HFFc6 (cell line): ENCODE results near the gene PYCR2. TPM values are rescaled to one million over a fixed set of nuclear protein-coding genes. Genes with fewer than 3 reads are reported as not detected.
"Not testable (repeated sequence)": the region's sequence is repeated elsewhere in the genome, so short reads cannot be mapped to it uniquely, and the experiment has no call there.

Experiments
- DNase-seq: peaks from one replicate; pipeline ENCODE4 v3.0.0-alpha.2; 2018
- H3K27ac Mint-ChIP-seq: 2 replicates; pipeline ENCODE4 v1.8.0; 2020; ENCODE audit warnings: mild to moderate bottlenecking, mixed read lengths
- H3K27me3 Mint-ChIP-seq: 2 replicates; pipeline ENCODE4 v1.8.0; 2021; ENCODE audit warnings: mild to moderate bottlenecking, moderate library complexity, mixed read lengths; ENCODE audit not compliant: insufficient read depth
- H3K36me3 Mint-ChIP-seq: 2 replicates; pipeline ENCODE4 v1.8.0; 2021; ENCODE audit warnings: low read depth, mixed read lengths
- H3K4me1 Mint-ChIP-seq: 2 replicates; pipeline ENCODE4 v1.8.0; 2020; ENCODE audit warnings: low read depth, mixed read lengths
- H3K4me3 Mint-ChIP-seq: 2 replicates; pipeline ENCODE4 v1.8.0; 2020; ENCODE audit warnings: mild to moderate bottlenecking, moderate library complexity, mixed read lengths
- H3K9me3 Mint-ChIP-seq: 2 replicates; pipeline ENCODE4 v1.8.0; 2020; ENCODE audit warnings: mild to moderate bottlenecking, mixed read lengths
- CTCF ChIP-seq: fragments of 200-600 bp; sonication (generic); IDR thresholded peaks from 2 replicates; pipeline ENCODE4 v1.5.0; 2021; ENCODE audit warnings: antibody characterized with exemption, mild to moderate bottlenecking
- total RNA-seq, 6 experiments: library from RNA; stranded (reverse); fragmentation: NEBNext Ultra II Directional; extraction: Animal tissue kit (Norgen Biotek cat#: 25700); gene quantifications; 2 replicates in 1 of 6; 3 replicates in 5 of 6; pipeline ENCODE4 v1.2.3, GENCODE V29; 2021

PYCR2 gene
- total RNA-seq, 6 experiments from 2014 or later = 50.7 to 56.3 (median 52.8) TPM

- Mint-ChIP-seq H3K27ac (no peak overlapping the region), H3K36me3 (no peaks in the 10 kb centered on the region), H3K9me3 (no peaks in the 10 kb centered on the region), H3K4me3 (no peak overlapping the region), H3K4me1 (no peaks in the 10 kb centered on the region; the same call in 1 of the 2 replicates), H3K27me3 (no peaks in the 10 kb centered on the region; the same call in none of the 2 replicates)
- no peak for DNase-seq
- no peak for TF ChIP-seq CTCF
These were observed 34.3 kb downstream of the PYCR2 start for GRCh38 chr1:225889743-225890142.

- no peak for DNase-seq
- no peaks in the 10 kb centered on the region; the same call in none of the 2 replicates for H3K27me3 Mint-ChIP-seq
- no peak for TF ChIP-seq CTCF
- no peak within 1 kb of the TSS for H3K4me3 Mint-ChIP-seq
- H3K27ac Mint-ChIP-seq = no peak within 1 kb of the TSS
- no peaks in the 10 kb centered on the region for H3K9me3 Mint-ChIP-seq
- H3K36me3 Mint-ChIP-seq = no peaks in the 10 kb centered on the region
- H3K4me1 Mint-ChIP-seq = no peaks in the 10 kb centered on the region; the same call in 1 of the 2 replicates
These were observed 35.0 kb downstream of the PYCR2 start, which contains the start of gene LEFTY1 for GRCh38 chr1:225888898-225889601. TSS of gene LEFTY1 (minus strand) at chr1:225889146. CDS start at chr1:225889066, 80 bp downstream.

- Mint-ChIP-seq H3K4me3 (no peak overlapping the region), H3K27me3 (no peaks in the 10 kb centered on the region; the same call in 1 of the 2 replicates), H3K9me3 (no peaks in the 10 kb centered on the region), H3K27ac (no peak overlapping the region), H3K36me3 (no peaks in the 10 kb centered on the region), H3K4me1 (peaks cover 6% of the 10 kb centered on the region)
- no peak for TF ChIP-seq CTCF
- DNase-seq = no peak
These were observed 35.7 kb downstream of the PYCR2 start for GRCh38 chr1:225888289-225888897.

GRCh38 chr1:225887554-225888288, 36.3 kb downstream of the PYCR2 start:
- not testable (repeated sequence) for H3K4me3 Mint-ChIP-seq, H3K4me1 Mint-ChIP-seq, H3K36me3 Mint-ChIP-seq, DNase-seq, H3K27me3 Mint-ChIP-seq, H3K9me3 Mint-ChIP-seq, H3K27ac Mint-ChIP-seq

- DNase-seq = no peak
- H3K27me3 Mint-ChIP-seq = no peaks in the 10 kb centered on the region; the same call in 1 of the 2 replicates
- no peak overlapping the region for H3K27ac Mint-ChIP-seq
- no peak overlapping the region for H3K4me3 Mint-ChIP-seq
- H3K36me3 Mint-ChIP-seq = no peaks in the 10 kb centered on the region
- no peaks in the 10 kb centered on the region for H3K9me3 Mint-ChIP-seq
- H3K4me1 Mint-ChIP-seq = peaks cover 10% of the 10 kb centered on the region
- TF ChIP-seq CTCF = no peak
These were observed 37.1 kb downstream of the PYCR2 start for GRCh38 chr1:225887030-225887314.
